SH-SY5Y (cell line): Measurements from ENCODE around the gene KLF17.

Experiments used
- GATA2 ChIP-seq: IDR thresholded peaks from 2 replicates; pipeline ENCODE4 v1.6.1; 2011; ENCODE audit warnings: mild to moderate bottlenecking, low read depth, low read length
- GATA3 ChIP-seq: IDR thresholded peaks from 2 replicates; pipeline ENCODE4 v1.6.1; 2011; ENCODE audit warnings: low read depth, mild to moderate bottlenecking, low read length, moderate library complexity

DNA sequence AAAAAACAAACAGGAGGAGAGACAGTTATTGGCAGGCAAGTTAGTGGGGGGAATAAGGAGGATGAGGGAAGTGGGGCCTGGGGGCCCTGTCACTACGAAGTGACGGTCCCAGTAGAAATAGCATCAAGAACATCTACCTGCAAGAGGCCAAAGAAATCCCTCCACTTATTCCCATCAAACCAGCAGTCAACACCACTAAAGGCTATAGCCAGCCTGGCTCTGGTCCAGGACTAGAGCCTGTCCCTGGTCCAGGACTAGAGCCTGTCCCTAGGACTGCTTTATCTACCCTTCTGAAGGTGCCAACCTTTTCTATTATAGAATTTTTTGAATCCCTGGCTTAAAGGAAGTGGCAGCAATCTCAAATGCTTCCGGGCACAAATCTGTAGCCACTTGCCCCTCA is 19.6 kb downstream of the KLF17 start:
- TF ChIP-seq GATA2 (no peak), GATA3 (no peak)
